Right forelimb (tissue), 1 donor: ENCODE results near the gene SPG21.
A peak's percentile ranks its signal among the peaks of the same experiment; 100 is the strongest.

Source experiments
- DNase-seq: peaks from one replicate; pipeline ENCODE4 v3.0.0-alpha.2; 2018

The SPG21 gene

GRCh38 chr15:64934023-64934422, 55.7 kb downstream of the SPG21 start:
- peak; percentile 20 for DNase-seq

GRCh38 chr15:64931381-64931780, 58.3 kb downstream of the SPG21 start:
- peak; percentile 32 for DNase-seq

- DNase-seq = peak; percentile 35
Observed at GRCh38 chr15:64930778-64931371, 58.8 kb downstream of the SPG21 start.

GRCh38 chr15:64930019-64930652, 59.6 kb downstream of the SPG21 start:
- peak; percentile 17 for DNase-seq

- peak; percentile 21 for DNase-seq
Observed at GRCh38 chr15:64928626-64929220, 61.0 kb downstream of the SPG21 start.

GRCh38 chr15:64926661-64927060, 63.1 kb downstream of the SPG21 start:
- peak; percentile 21 for DNase-seq

GRCh38 chr15:64925335-64926330, 64.1 kb downstream of the SPG21 start:
- DNase-seq = peak; percentile 37

- DNase-seq = no peak
Observed at GRCh38 chr15:64923546-64923945, 66.2 kb downstream of the SPG21 start.

- peak; percentile 28 for DNase-seq
Observed at GRCh38 chr15:64921711-64922110, 68.0 kb downstream of the SPG21 start.

- no peak for DNase-seq
Observed at GRCh38 chr15:64919721-64920120, 70.0 kb downstream of the SPG21 start.

- DNase-seq = no peak
Observed at GRCh38 chr15:64917211-64917610, 72.5 kb downstream of the SPG21 start.

GRCh38 chr15:64916365-64916764, 73.3 kb downstream of the SPG21 start:
- peak; percentile 18 for DNase-seq

- DNase-seq = peak; percentile 29
Observed at GRCh38 chr15:64915518-64916227, 74.0 kb downstream of the SPG21 start.
